ENCODE data around the gene PI4KB.
A peak's percentile ranks its signal among the peaks of the same experiment; 100 is the strongest.

Gene PI4KB
- 84.3 to 146 (median 111) reads per million in 9 experiments for total RNA-seq

- peak; percentile 91 for ATAC-seq (replicated peaks)
- peak; percentile 85 to 92 (median 91) for DNase-seq
- peaks cover 28% of the 10 kb centered on the region for H3K36me3 Mint-ChIP-seq (ENCODE audit: insufficient read depth)
- peak within 1 kb of the TSS; percentile 95 to 96 for H3K27ac Mint-ChIP-seq
- peaks cover 31 to 39% of the 10 kb centered on the region in 2 donors for H3K4me1 Mint-ChIP-seq (ENCODE audit: low read depth in 2 of 2)
- no peaks in the 10 kb centered on the region for H3K9me3 Mint-ChIP-seq
- no peaks in the 10 kb centered on the region for H3K27me3 Mint-ChIP-seq
- H3K4me3 Mint-ChIP-seq = peak within 1 kb of the TSS; percentile 83 to 94
These were observed at the start of gene PI4KB for GRCh38 chr1:151327223-151327902. TSS of gene PI4KB (minus strand) at chr1:151327416. CDS start at chr1:151316481, 10,935 bp downstream.

GRCh38 chr1:151373196-151373595 is 46.0 kb upstream of the PI4KB start:
- H3K9me3 Mint-ChIP-seq = no peaks in the 10 kb centered on the region
- H3K27me3 Mint-ChIP-seq = peaks cover 0 to 17% of the 10 kb centered on the region in 2 donors
- DNase-seq (no peak), ATAC-seq (replicated peaks) (no peak)
- no peak overlapping the region for H3K4me3 Mint-ChIP-seq
- peak overlapping the region in 1 of 2 donors; percentile 65 for H3K27ac Mint-ChIP-seq
- peaks cover 4% of the 10 kb centered on the region for H3K36me3 Mint-ChIP-seq (ENCODE audit: insufficient read depth)
- no peaks in the 10 kb centered on the region for H3K4me1 Mint-ChIP-seq (ENCODE audit: low read depth in 2 of 2)

DNA sequence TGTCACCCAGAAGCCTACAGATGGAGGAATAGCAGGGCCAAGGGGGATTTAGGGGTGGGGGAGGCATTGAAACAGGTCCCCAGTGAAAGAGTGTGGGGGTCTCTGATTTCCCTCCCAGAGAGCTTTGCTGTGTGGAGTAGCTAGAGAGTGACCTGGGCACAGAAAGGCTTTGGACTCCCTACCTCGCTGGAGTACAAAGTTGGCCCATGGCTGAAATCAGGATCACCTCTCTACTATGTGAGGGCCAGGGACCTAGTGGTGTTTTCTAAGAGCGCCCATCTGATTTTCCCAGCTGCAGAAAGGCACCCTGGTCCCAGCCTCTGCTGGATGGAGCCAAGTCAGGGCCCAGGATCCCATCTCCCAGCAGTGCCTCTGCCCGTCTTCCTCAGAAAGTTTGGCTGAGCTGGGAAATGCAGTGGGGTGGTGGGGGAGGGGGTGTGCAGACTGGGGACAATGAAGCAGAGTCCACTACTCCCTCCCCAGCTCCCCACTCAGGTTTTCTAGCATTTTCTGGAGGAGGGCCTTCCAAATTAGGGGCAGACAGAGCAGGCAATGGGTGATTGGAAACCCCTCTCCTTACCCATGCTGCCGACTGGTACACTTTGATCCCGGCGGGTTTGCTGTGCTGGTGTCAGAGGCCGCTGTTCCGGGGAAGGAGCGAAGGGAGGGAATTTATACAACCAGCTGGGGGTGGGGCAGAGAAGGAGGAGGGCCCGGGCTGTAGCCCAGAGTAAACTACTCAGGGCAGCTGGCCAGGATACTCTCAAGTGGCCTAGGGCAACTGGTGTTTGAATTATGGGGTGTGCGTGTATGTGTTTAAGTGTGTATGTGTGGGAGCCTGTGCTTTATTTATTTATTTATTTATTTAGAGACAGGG is 45.1 kb upstream of the PI4KB start, which contains the start of gene SELENBP1:
SELENBP1 (minus strand) TSS at position 648 of the 877 bp plus-strand sequence; CDS start at position 584, 64 bp downstream.
- H3K36me3 Mint-ChIP-seq (ENCODE audit: insufficient read depth) = peaks cover 4% of the 10 kb centered on the region
- DNase-seq (no peak), ATAC-seq (replicated peaks) (no peak)
- H3K27me3 Mint-ChIP-seq = peaks cover 0 to 13% of the 10 kb centered on the region in 2 donors
- no peak within 1 kb of the TSS for H3K4me3 Mint-ChIP-seq
- peak within 1 kb of the TSS; percentile 22 to 65 for H3K27ac Mint-ChIP-seq
- no peaks in the 10 kb centered on the region for H3K4me1 Mint-ChIP-seq (ENCODE audit: low read depth in 2 of 2)
- H3K9me3 Mint-ChIP-seq = no peaks in the 10 kb centered on the region

- Mint-ChIP-seq H3K36me3 (ENCODE audit: insufficient read depth) (peaks cover 4% of the 10 kb centered on the region), H3K4me3 (no peak overlapping the region), H3K27ac (peak overlapping the region in 1 of 2 donors; percentile 3), H3K9me3 (no peaks in the 10 kb centered on the region), H3K27me3 (peaks cover 0 to 5% of the 10 kb centered on the region in 2 donors), H3K4me1 (ENCODE audit: low read depth in 2 of 2) (no peaks in the 10 kb centered on the region)
- ATAC-seq (replicated peaks) = no peak
- DNase-seq = no peak
These were observed 44.3 kb upstream of the PI4KB start for GRCh38 chr1:151371370-151372057.

DNA sequence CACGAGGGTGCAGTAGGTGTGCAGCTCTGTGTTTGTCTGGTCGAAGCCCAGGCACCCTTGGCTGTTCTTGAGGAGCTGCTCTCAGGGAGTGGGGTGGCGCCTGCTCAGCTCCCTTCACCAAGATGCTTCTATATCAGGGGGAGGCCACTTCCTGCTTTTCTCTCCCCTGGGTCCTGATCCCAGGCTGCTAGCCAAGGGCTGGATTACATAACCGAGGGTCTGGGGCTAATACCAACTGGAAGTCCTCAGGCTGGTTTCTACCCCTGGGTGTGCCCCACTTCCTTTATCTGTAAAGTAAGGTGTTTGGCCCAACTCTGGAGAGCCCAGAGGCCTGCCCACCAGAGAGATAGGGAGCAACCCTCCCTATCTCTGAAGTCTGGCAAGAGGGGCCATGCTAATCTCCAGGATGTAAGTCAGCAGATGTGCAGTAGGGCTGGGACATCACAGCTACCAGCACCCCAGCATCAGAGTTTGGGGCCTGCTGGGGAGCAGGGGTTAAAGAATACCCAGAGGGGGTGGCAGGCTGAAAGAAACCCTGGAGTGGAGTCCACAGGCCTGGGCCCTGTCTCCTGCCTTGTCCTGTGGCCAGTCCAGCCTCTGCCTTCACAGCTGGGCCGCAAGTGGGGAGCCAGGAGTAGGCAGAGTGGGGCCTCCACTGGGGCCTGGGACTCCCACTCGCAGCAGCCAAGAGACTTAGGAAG is 43.1 kb upstream of the PI4KB start:
- Mint-ChIP-seq H3K27ac (peak overlapping the region in 1 of 2 donors; percentile 62), H3K4me3 (no peak overlapping the region), H3K36me3 (ENCODE audit: insufficient read depth) (peaks cover 2% of the 10 kb centered on the region), H3K27me3 (peaks cover 0 to 11% of the 10 kb centered on the region in 2 donors), H3K4me1 (ENCODE audit: low read depth in 2 of 2) (no peaks in the 10 kb centered on the region), H3K9me3 (no peaks in the 10 kb centered on the region)
- no peak for DNase-seq
- ATAC-seq (replicated peaks) = no peak

- peaks cover 0 to 11% of the 10 kb centered on the region in 2 donors for H3K27me3 Mint-ChIP-seq
- no peak overlapping the region for H3K4me3 Mint-ChIP-seq
- H3K36me3 Mint-ChIP-seq (ENCODE audit: insufficient read depth) = peaks cover 2% of the 10 kb centered on the region
- H3K9me3 Mint-ChIP-seq = no peaks in the 10 kb centered on the region
- no peak for DNase-seq
- no peak for ATAC-seq (replicated peaks)
- H3K27ac Mint-ChIP-seq = no peak overlapping the region
- no peaks in the 10 kb centered on the region for H3K4me1 Mint-ChIP-seq (ENCODE audit: low read depth in 2 of 2)
These were observed 42.4 kb upstream of the PI4KB start for GRCh38 chr1:151369621-151370048.

DNA sequence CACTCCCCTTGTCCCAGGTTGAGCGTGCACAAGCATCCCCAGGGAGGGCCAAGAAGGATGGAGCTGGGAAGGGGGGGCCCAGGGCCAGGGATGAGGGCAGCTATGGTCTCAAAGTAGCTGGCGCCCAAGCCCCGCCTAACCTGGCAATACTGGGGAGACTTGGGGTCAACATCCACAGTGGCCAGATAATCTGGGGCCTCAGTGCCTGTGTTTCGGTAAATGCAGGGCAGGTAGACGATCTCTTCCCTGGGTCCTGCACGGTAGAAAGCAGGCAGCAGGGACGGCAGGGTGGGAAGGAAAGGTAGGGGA is 42.0 kb upstream of the PI4KB start:
- DNase-seq (no peak), ATAC-seq (replicated peaks) (no peak)
- peaks cover 0 to 14% of the 10 kb centered on the region in 2 donors for H3K27me3 Mint-ChIP-seq
- H3K36me3 Mint-ChIP-seq (ENCODE audit: insufficient read depth) = peaks cover 2% of the 10 kb centered on the region
- no peak overlapping the region for H3K27ac Mint-ChIP-seq
- H3K4me1 Mint-ChIP-seq (ENCODE audit: low read depth in 2 of 2) = no peaks in the 10 kb centered on the region
- H3K4me3 Mint-ChIP-seq = no peak overlapping the region
- no peaks in the 10 kb centered on the region for H3K9me3 Mint-ChIP-seq

DNA sequence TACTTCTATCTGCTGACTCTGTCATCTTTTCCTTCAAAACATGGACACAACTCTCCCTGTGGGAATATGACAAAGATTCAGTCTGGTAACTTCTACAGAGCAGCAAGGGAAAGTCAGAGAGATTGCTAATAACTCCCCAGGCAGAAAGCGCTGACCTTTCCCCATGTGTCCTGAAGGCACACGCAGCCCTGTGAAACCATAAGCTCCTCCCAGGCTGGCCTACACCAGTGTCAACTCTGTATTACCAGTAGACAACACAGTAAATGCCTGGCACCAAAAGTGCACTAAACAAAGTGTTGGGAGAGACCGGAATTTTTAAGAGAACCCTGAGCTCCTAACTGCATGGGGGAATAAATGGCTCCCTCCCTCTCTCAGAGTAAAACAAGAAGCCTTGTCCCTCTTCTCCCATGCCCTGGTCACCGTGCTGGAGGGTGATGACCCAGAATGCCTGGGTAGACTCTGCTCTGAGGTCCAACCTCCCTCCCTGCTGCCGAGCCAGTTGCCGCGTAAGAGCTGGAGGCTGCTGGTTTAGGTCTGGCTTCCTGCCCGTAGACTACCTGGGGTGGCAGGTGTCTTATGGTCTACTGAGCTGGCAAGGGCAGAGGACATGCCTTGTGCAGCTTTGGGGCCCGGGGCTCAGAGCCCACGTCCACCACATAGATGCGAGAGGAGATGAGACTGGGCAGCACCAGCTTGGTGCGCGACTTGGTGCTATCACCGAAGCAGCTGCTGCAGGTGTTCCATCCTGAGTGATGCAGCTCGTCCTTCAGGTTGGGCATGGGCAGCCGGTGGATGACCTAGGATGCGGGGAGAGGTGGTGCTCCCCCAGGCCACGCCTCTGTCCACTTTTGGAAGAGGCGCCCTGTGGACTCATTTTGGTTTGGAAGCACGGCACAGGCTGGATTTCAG is 41.4 kb upstream of the PI4KB start:
- no peak for DNase-seq
- H3K27ac Mint-ChIP-seq = no peak overlapping the region

DNA sequence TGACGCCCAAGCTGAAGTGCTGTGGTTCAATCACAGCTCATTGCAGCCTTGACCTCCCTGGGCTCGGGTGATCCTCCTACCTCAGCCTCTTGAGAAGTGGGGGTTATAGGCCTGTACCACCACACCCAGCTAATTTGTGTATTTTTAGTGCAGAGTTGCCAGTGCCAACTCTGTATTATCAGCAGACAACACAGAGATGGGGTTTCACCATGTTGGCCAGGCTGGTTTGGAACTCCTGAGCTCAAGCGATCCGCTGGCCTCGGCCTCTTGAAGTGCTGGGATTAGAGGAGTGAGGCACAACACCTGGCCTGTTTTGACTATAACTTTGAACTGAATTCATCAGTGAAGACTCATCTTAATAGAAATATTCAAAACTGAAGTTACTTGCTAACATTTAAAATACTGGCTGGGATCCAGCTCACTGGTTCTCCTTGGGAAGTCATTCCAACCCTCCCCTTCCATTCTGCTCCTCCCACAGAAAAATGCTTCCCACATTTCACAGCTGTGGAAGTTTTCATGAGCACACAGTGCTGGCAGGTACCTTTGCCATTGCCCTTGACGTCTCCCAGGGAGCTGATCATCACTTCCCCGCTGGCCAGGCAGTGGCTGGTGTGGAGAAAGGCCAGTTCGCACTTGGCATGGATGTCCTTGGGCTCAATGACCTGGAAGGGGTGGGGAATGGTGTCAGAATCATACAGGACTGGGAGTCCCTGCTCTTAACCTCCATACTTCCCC is 40.6 kb upstream of the PI4KB start:
- no peaks in the 10 kb centered on the region for H3K4me1 Mint-ChIP-seq (ENCODE audit: low read depth in 2 of 2)

More for the DNA sequence above, 41.4 kb upstream of the PI4KB start:
- H3K4me3 Mint-ChIP-seq = no peak overlapping the region
- H3K27me3 Mint-ChIP-seq = peaks cover 0 to 19% of the 10 kb centered on the region in 2 donors
- H3K4me1 Mint-ChIP-seq (ENCODE audit: low read depth in 2 of 2) = no peaks in the 10 kb centered on the region
- no peaks in the 10 kb centered on the region for H3K9me3 Mint-ChIP-seq
- ATAC-seq (replicated peaks) = no peak
- peaks cover 2% of the 10 kb centered on the region for H3K36me3 Mint-ChIP-seq (ENCODE audit: insufficient read depth)

DNA sequence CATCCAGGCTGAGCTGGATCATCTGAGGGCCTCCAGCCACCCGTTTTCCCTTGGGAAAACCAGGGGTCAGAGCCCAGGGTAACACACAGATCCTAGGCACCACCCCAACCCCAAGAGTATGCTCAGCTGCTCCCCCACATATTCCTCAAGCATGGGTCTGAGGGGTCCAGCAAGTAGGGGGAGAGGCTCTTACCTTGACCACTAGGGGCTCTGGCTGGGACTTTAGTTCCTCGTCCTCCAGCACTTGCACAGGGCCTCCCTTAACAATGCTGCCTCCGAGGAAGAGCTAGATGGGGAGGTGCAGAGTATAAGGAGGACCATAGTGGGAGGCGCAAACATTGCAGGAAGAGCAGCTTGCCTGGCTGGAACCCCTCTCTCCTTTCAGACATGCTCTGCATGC is 37.8 kb upstream of the PI4KB start:
- Mint-ChIP-seq H3K36me3 (ENCODE audit: insufficient read depth) (peaks cover 2% of the 10 kb centered on the region), H3K4me3 (no peak overlapping the region), H3K27me3 (peaks cover 0 to 19% of the 10 kb centered on the region in 2 donors), H3K4me1 (ENCODE audit: low read depth in 2 of 2) (no peaks in the 10 kb centered on the region), H3K9me3 (no peaks in the 10 kb centered on the region), H3K27ac (no peak overlapping the region)
- DNase-seq = no peak
- ATAC-seq (replicated peaks) = no peak

More for the DNA sequence above, 40.6 kb upstream of the PI4KB start:
- Mint-ChIP-seq H3K27ac (no peak overlapping the region), H3K4me3 (no peak overlapping the region), H3K27me3 (peaks cover 0 to 19% of the 10 kb centered on the region in 2 donors), H3K36me3 (ENCODE audit: insufficient read depth) (peaks cover 2% of the 10 kb centered on the region), H3K9me3 (no peaks in the 10 kb centered on the region)
- ATAC-seq (replicated peaks) (no peak), DNase-seq (no peak)

GRCh38 chr1:151362308-151363155 is 35.3 kb upstream of the PI4KB start:
- ATAC-seq (replicated peaks) (no peak), DNase-seq (no peak)
- Mint-ChIP-seq H3K27ac (no peak overlapping the region), H3K36me3 (ENCODE audit: insufficient read depth) (peaks cover 2% of the 10 kb centered on the region), H3K4me1 (ENCODE audit: low read depth in 2 of 2) (no peaks in the 10 kb centered on the region), H3K9me3 (no peaks in the 10 kb centered on the region), H3K4me3 (no peak overlapping the region), H3K27me3 (peaks cover 0 to 19% of the 10 kb centered on the region in 2 donors)
